Measurements from ENCODE around the gene KRTAP29-1. TPM values are rescaled to one million over a fixed set of nuclear protein-coding genes. Genes with fewer than 3 reads are reported as not detected.
"Not testable (repeated sequence)": the region's sequence is repeated elsewhere in the genome, so short reads cannot be mapped to it uniquely, and the experiment has no call there.

Gene KRTAP29-1
- total RNA-seq, 4 donors from 2014 or later, result 2.5 TPM; not detected in 3

DNA sequence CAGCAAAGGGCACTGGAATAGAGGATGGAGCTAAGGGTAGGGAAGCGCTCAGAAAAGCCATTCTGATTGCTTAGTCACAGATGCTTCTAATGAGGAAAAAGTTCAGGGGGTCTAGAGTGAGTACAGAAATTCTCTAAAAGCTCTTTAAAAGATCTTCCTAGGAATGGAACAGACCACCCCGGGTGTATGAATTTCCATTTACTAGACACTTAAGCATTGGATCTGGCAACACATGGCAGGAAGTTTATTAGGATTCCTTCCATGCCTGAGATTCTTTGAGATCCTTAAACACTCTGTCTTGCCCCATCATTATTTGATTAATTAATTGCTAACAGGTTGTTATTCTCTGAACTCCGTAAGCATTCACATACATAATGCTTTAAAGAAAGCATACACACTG lies 18.6 kb downstream of the KRTAP29-1 start:
- intact Hi-C loops (cut with DNase I; ENCODE audit: low total_unique reads), result no loop called here
- H3K4me3 ChIP-seq (ENCODE audit: low read depth, poor library complexity, severe bottlenecking), result no peak overlapping the region
- 48 to 51% methylated on average over 3 of the region's 3 CpGs for WGBS, 2 donors
- no peak for DNase-seq (ENCODE audit: low spot score in 2 of 2)
- TF ChIP-seq POLR2A (IDR thresholded peaks at IDR 0.05), result no peak
- TF ChIP-seq, protein P1, sequence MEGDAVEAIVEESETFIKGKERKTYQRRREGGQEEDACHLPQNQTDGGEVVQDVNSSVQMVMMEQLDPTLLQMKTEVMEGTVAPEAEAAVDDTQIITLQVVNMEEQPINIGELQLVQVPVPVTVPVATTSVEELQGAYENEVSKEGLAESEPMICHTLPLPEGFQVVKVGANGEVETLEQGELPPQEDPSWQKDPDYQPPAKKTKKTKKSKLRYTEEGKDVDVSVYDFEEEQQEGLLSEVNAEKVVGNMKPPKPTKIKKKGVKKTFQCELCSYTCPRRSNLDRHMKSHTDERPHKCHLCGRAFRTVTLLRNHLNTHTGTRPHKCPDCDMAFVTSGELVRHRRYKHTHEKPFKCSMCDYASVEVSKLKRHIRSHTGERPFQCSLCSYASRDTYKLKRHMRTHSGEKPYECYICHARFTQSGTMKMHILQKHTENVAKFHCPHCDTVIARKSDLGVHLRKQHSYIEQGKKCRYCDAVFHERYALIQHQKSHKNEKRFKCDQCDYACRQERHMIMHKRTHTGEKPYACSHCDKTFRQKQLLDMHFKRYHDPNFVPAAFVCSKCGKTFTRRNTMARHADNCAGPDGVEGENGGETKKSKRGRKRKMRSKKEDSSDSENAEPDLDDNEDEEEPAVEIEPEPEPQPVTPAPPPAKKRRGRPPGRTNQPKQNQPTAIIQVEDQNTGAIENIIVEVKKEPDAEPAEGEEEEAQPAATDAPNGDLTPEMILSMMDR (IDR thresholded peaks at IDR 0.05), result no peak

DNA sequence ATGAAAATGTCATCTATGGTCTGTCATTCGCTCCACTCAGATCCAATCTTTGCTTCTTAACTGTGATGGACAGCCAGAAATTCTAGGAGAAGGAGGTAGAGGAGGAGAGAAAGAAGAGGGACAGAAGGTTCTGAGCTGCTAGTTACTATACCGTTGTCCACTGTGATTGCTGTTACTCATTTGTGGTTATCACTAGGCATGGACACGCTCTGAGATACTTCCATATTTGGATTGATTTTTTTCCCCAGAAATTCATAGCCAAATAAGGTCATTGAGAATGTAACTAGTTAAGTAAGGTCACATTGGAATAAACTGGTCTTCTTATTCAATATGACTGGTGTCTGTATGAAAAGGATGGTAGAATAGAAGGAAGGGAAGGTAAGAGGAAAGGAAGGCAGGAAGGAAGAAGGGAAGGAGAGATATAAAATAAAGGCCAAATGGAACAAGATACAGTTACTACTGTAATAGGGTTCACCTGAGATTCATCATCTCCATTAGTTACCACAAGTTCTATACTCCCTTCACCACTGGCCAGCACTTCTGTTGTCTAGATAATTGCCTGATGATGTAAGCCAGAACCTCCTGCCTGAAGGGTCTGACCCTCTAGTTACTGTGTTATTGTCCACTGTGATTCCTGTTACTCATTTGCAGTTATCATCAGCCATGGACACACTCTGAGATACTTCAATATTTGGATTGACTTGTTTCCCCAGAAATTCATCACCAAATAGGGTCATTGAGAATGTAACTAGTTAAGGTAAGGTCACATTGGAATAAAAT lies 24.3 kb downstream of the KRTAP29-1 start:
- 90 to 92% methylated on average over 3 of the region's 3 CpGs for WGBS, 2 donors
- no peak for TF ChIP-seq POLR2A (IDR thresholded peaks at IDR 0.05)
- TF ChIP-seq, protein P1 (IDR thresholded peaks at IDR 0.05), result no peak
- no peak overlapping the region for H3K4me3 ChIP-seq (ENCODE audit: low read depth, poor library complexity, severe bottlenecking)
- DNase-seq (ENCODE audit: low spot score in 2 of 2), result no peak
- intact Hi-C loops (cut with DNase I; ENCODE audit: low total_unique reads), result no loop called here

DNA sequence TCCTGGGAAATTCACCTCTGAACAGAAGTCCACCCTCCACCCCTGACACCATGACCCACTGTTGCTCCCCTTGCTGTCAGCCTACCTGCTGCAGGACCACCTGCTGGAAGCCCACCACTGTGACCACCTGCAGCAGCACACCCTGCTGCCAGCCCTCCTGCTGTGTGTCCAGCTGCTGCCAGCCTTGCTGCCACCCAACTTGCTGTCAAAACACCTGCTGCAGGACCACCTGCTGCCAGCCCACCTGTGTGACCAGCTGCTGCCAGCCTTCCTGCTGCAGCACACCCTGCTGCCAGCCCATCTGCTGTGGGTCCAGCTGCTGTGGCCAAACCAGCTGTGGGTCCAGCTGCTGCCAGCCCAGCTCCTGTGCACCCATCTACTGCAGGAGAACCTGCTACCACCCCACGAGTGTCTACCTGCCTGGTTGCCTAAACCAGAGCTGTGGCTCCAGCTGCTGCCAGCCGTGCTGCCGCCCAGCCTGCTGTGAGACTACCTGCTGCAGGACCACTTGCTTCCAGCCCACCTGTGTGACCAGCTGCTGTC lies 26.9 kb downstream of the KRTAP29-1 start, which contains the start of gene KRTAP9-7:
Gene KRTAP9-7 (plus strand): TSS at position 51 of the 543 bp plus-strand sequence. CDS start 0 bp downstream, at position 51.
- H3K4me3 ChIP-seq (ENCODE audit: low read depth, poor library complexity, severe bottlenecking); intact Hi-C loops (cut with DNase I; ENCODE audit: low total_unique reads); DNase-seq (ENCODE audit: low spot score in 2 of 2): not testable (repeated sequence)
- 84 to 94% methylated on average over 2 to 3 of the region's 3 CpGs for WGBS, 2 donors

DNA sequence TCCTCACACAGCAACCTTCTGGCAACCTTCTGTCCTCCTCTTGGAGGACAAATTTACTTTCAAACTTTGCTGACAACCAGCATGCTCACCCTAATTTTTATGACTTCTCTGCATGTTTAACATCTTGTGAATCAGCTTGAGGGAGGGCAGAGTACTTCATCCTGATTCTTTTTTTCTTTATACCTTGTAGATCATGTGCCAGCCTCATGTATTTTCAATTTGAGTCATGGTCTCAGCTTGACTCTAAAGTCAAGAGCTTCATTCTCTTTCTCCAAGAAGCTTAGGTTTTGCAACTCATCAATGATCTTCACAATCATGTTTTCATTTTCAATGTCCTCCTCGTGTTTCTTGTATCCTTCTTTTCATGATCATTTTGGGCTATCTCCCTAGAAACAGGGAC lies 30.8 kb downstream of the KRTAP29-1 start:
- no peak overlapping the region for H3K4me3 ChIP-seq (ENCODE audit: low read depth, poor library complexity, severe bottlenecking)
- WGBS, 2 donors, result 63% methylated on average over 1 of the region's 1 CpG; no CpG with 5 or more reads in 1 of the 2 donors
- intact Hi-C loops (cut with DNase I; ENCODE audit: low total_unique reads), result no loop called here
- TF ChIP-seq, protein P1 (IDR thresholded peaks at IDR 0.05), result no peak
- no peak for TF ChIP-seq POLR2A (IDR thresholded peaks at IDR 0.05)
- no peak for DNase-seq (ENCODE audit: low spot score in 2 of 2)

DNA sequence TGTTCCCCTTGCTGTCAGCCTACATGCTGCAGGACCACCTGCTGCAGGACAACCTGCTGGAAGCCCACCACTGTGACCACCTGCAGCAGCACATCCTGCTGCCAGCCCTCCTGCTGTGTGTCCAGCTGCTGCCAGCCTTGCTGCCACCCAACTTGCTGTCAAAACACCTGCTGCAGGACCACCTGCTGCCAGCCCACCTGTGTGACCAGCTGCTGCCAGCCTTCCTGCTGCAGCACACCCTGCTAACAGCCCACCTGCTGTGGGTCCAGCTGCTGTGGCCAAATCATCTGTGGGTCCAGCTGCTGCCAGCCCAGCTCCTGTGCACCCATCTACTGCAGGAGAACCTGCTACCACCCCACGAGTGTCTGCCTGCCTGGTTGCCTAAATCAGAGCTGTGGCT lies 31.3 kb downstream of the KRTAP29-1 start:
- WGBS, 2 donors, result no CpG with 5 or more reads among the region's 1 CpG
- intact Hi-C loops (cut with DNase I; ENCODE audit: low total_unique reads), result not testable (repeated sequence)

DNA sequence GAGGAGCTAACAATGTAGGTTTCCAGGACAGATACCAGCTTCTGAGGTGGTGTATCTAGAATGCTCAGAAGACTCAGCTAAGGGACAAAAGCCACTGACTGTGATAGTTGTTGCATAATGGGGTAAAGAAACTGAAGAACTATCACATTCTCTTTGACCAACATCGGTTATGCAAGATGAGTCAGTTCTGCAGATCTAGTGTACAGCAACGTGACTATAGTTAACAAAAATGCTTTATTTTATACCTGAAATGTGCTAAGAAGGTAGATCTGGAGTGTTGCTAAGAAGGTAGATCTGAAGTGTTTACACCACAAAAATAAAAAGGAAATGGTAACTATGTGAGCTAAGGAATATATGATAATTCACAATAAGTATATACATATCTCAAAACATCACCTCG lies 34.9 kb downstream of the KRTAP29-1 start:
- no peak overlapping the region for H3K4me3 ChIP-seq (ENCODE audit: low read depth, poor library complexity, severe bottlenecking)
- 91% methylated on average over 3 of the region's 3 CpGs; no CpG with 5 or more reads in 1 of the 2 donors for WGBS, 2 donors
- no peak for DNase-seq (ENCODE audit: low spot score in 2 of 2)
- intact Hi-C loops (cut with DNase I; ENCODE audit: low total_unique reads), result no loop called here
- TF ChIP-seq POLR2A (IDR thresholded peaks at IDR 0.05), result no peak
- TF ChIP-seq, protein P1 (IDR thresholded peaks at IDR 0.05), result no peak

More for the DNA sequence above, 31.3 kb downstream of the KRTAP29-1 start:
- DNase-seq (ENCODE audit: low spot score in 2 of 2); H3K4me3 ChIP-seq (ENCODE audit: low read depth, poor library complexity, severe bottlenecking): not testable (repeated sequence)
